Measurements from ENCODE around the gene DYNLT5. TPM values are rescaled to one million over a fixed set of nuclear protein-coding genes. Genes with fewer than 3 reads are reported as not detected.
"Not testable (repeated sequence)": the region's sequence is repeated elsewhere in the genome, so short reads cannot be mapped to it uniquely, and the experiment has no call there.

The DYNLT5 gene
- total RNA-seq, 1 experiment from 2014 or later: not detected

GRCh38 chr1:66728021-66728420 lies 24.2 kb upstream of the DYNLT5 start:
- Histone ChIP-seq H3K4me2 (ENCODE audit: low read length) (no peak overlapping the region), H3K27ac (ENCODE audit: low read depth, low read length) (no peak overlapping the region), H3K9me3 (ENCODE audit: control insufficient read depth in 1 of 2, insufficient read depth in 1 of 2, low read depth in 1 of 2, low read length in 2 of 2) (no peaks in the 10 kb centered on the region), H3K36me3 (ENCODE audit: control insufficient read depth in 1 of 2, insufficient read depth in 2 of 2, low read length in 2 of 2) (no peaks in the 10 kb centered on the region), H3K9me2 (ENCODE audit: insufficient read depth) (no peaks in the 10 kb centered on the region), H3K4me3 (replicated peaks in 1 of 2; ENCODE audit: low read depth in 1 of 2, low read length in 2 of 2) (no peak overlapping the region), H3K79me2 (ENCODE audit: insufficient read depth, low read length) (no peaks in the 10 kb centered on the region), H3K4me1 (ENCODE audit: control insufficient read depth in 1 of 2, insufficient read depth in 2 of 2, low read length in 2 of 2) (peaks cover 0 to 6% of the 10 kb centered on the region in 2 experiments; a peak in 1 of 4 replicates), H4K20me1 (ENCODE audit: insufficient read depth) (no peaks in the 10 kb centered on the region), H3K9ac (ENCODE audit: low read length) (no peak overlapping the region), H2AFZ (ENCODE audit: low read depth, low read length, poor library complexity, severe bottlenecking) (no peak overlapping the region), H3K27me3 (ENCODE audit: insufficient read depth, low read length) (no peaks in the 10 kb centered on the region)
- ChIA-PET CTCF (no interaction called here), RAD21 (ENCODE audit: low non-redundant PET in 1 of 2, low total read pairs in 2 of 2, uncharacterized antibody in 2 of 2, unreplicated experiment in 2 of 2) (no interaction called here), POLR2A (no interaction called here)
- BruUV-seq (replicated peaks): no TSS peak
- ATAC-seq (no peak), DNase-seq (ENCODE audit: low read depth, low spot score) (no peak)
- no peak for TF ChIP-seq POLR2A (IDR thresholded peaks at IDR 0.05; ENCODE audit: borderline replicate concordance, extremely low read depth, insufficient read depth, insufficient read length)
- no peak for TF ChIP-seq JUND (IDR thresholded peaks at IDR 0.05)
- TF ChIP-seq EZH2phosphoT487 (IDR thresholded peaks at IDR 0.05; ENCODE audit: borderline replicate concordance): no peak
- no peak for TF ChIP-seq RAD21 (IDR thresholded peaks at IDR 0.05; ENCODE audit: low read depth)
- TF ChIP-seq MAX (IDR thresholded peaks at IDR 0.05): no peak
- TF ChIP-seq EZH2 (IDR thresholded peaks at IDR 0.05): no peak
- intact Hi-C loops (cut with micrococcal nuclease): loop anchor here (5.0 to 10.0 kb wide), 2 partner anchors 226 to 773 kb away; no protein-coding TSS in a partner anchor

- POLR2A ChIA-PET; H3K27me3 ChIP-seq (ENCODE audit: insufficient read depth, low read length); H3K27ac ChIP-seq (ENCODE audit: low read depth, low read length); H2AFZ ChIP-seq (ENCODE audit: low read depth, low read length, poor library complexity, severe bottlenecking); H4K20me1 ChIP-seq (ENCODE audit: insufficient read depth); H3K9me3 ChIP-seq (ENCODE audit: control insufficient read depth in 1 of 2, insufficient read depth in 1 of 2, low read depth in 1 of 2, low read length in 2 of 2); H3K79me2 ChIP-seq (ENCODE audit: insufficient read depth, low read length); H3K9ac ChIP-seq (ENCODE audit: low read length); H3K4me2 ChIP-seq (ENCODE audit: low read length); H3K9me2 ChIP-seq (ENCODE audit: insufficient read depth); RAD21 ChIA-PET (ENCODE audit: low non-redundant PET in 1 of 2, low total read pairs in 2 of 2, uncharacterized antibody in 2 of 2, unreplicated experiment in 2 of 2); DNase-seq (ENCODE audit: low read depth, low spot score); CTCF ChIA-PET; H3K4me3 ChIP-seq (replicated peaks in 1 of 2; ENCODE audit: low read depth in 1 of 2, low read length in 2 of 2); H3K36me3 ChIP-seq (ENCODE audit: control insufficient read depth in 1 of 2, insufficient read depth in 2 of 2, low read length in 2 of 2); BruUV-seq (replicated peaks); ATAC-seq; H3K4me1 ChIP-seq (ENCODE audit: control insufficient read depth in 1 of 2, insufficient read depth in 2 of 2, low read length in 2 of 2): not testable (repeated sequence)
- intact Hi-C loops (cut with micrococcal nuclease): loop anchor here (5.0 to 10.0 kb wide), 2 partner anchors 226 to 774 kb away; no protein-coding TSS in a partner anchor
Measured at GRCh38 chr1:66728716-66729115, 23.5 kb upstream of the DYNLT5 start.

All from HCT116 (cell line).